HEK293 (cell line): ENCODE results near the gene CEPT1.

Source experiments
- CTCF ChIA-PET: fragments of 350-600 bp; formaldehyde crosslinking; extraction: SDS; loops from one replicate; lab custom pipeline; 2021; ENCODE audit warnings: antibody characterized with exemption; lab: Yijun Ruan, JAX
- POLR2A ChIA-PET: fragments of 300-600 bp; formaldehyde crosslinking; extraction: SDS; loops from one replicate; lab custom pipeline; 2020; ENCODE audit warnings: antibody characterized with exemption, inconsistent platforms; lab: Yijun Ruan, JAX
- H3K27ac ChIP-seq: fragments of 200-500 bp; sonication (Bioruptor generic); 2 replicates; pipeline ENCODE4 v1.5.1; 2014; ENCODE audit warnings: low read depth, low read length, control low read depth, inconsistent platforms; ENCODE audit errors: extremely low read depth
- H3K36me3 ChIP-seq, 2 experiments: fragments of 200-500 bp in 1 of 2; sonication (Bioruptor generic) in 1 of 2; 1 replicate in 1 of 2; 2 replicates in 1 of 2; pipeline ENCODE4 v1.5.1; 2014 to 2017; ENCODE audit warnings: inconsistent platforms in 2 of 2, low read length in 2 of 2; ENCODE audit not compliant: control insufficient read depth in 2 of 2, insufficient read depth in 1 of 2
- H3K4me1 ChIP-seq: fragments of 200-500 bp; sonication (Bioruptor generic); 2 replicates; pipeline ENCODE4 v1.5.1; 2014; ENCODE audit warnings: mild to moderate bottlenecking, low read length, inconsistent platforms; ENCODE audit not compliant: control insufficient read depth, insufficient read depth
- H3K4me3 ChIP-seq: 2 replicates; pipeline ENCODE4 v1.5.1; 2011; ENCODE audit warnings: low read depth, mild to moderate bottlenecking, control low read depth, low read length, moderate library complexity
- H3K9me3 ChIP-seq: fragments of 200-500 bp; sonication (Bioruptor generic); 2 replicates; pipeline ENCODE4 v1.5.1; 2014; ENCODE audit warnings: low read depth, low read length, inconsistent platforms; ENCODE audit not compliant: control insufficient read depth, insufficient read depth
- FEZF1 ChIP-seq: fragments of 450-650 bp; formaldehyde crosslinking; IDR thresholded peaks from 2 replicates; pipeline ENCODE4 v1.5.1; 2016; ENCODE audit warnings: missing biosample characterization, missing genetic modification characterization
- IKZF3 ChIP-seq: fragments of 450-650 bp; IDR thresholded peaks from 2 replicates; pipeline ENCODE4 v1.5.0; 2018; ENCODE audit warnings: missing biosample characterization, mild to moderate bottlenecking, missing genetic modification characterization, moderate library complexity
- OVOL3 ChIP-seq: fragments of 450-650 bp; formaldehyde crosslinking; IDR thresholded peaks from 2 replicates; pipeline ENCODE4 v1.5.1; 2016; ENCODE audit warnings: missing biosample characterization, missing genetic modification characterization
- RBAK ChIP-seq: fragments of 450-650 bp; formaldehyde crosslinking; IDR thresholded peaks from 2 replicates; pipeline ENCODE4 v1.5.1; 2016; ENCODE audit warnings: missing biosample characterization, missing genetic modification characterization
- SCRT1 ChIP-seq: fragments of 450-650 bp; formaldehyde crosslinking; IDR thresholded peaks from 2 replicates; pipeline ENCODE4 v1.5.1; 2016; ENCODE audit warnings: missing biosample characterization, missing genetic modification characterization, borderline replicate concordance
- SP3 ChIP-seq: fragments of 450-650 bp; formaldehyde crosslinking; IDR thresholded peaks from 2 replicates; pipeline ENCODE4 v1.5.1; 2016; ENCODE audit warnings: missing biosample characterization, missing genetic modification characterization
- ZBTB7A ChIP-seq: fragments of 450-650 bp; formaldehyde crosslinking; IDR thresholded peaks from 2 replicates; pipeline ENCODE4 v1.5.1; 2016; ENCODE audit warnings: low read depth, missing biosample characterization, missing genetic modification characterization
- ZEB2 ChIP-seq: fragments of 450-650 bp; formaldehyde crosslinking; IDR thresholded peaks from 2 replicates; pipeline ENCODE4 v1.5.1; 2016; ENCODE audit warnings: missing biosample characterization, missing genetic modification characterization
- ZFP3 ChIP-seq: fragments of 450-650 bp; formaldehyde crosslinking; IDR thresholded peaks from 2 replicates; pipeline ENCODE4 v1.5.1; 2016; ENCODE audit warnings: low read depth, missing biosample characterization, missing genetic modification characterization
- ZNF133 ChIP-seq: fragments of 450-650 bp; formaldehyde crosslinking; IDR thresholded peaks from 2 replicates; pipeline ENCODE4 v1.5.1; 2016; ENCODE audit warnings: missing biosample characterization, missing genetic modification characterization
- ZNF211 ChIP-seq: fragments of 450-650 bp; formaldehyde crosslinking; IDR thresholded peaks from 2 replicates; pipeline ENCODE4 v1.5.1; 2016; ENCODE audit warnings: low read depth, missing biosample characterization, missing genetic modification characterization
- ZNF221 ChIP-seq: fragments of 450-650 bp; formaldehyde crosslinking; IDR thresholded peaks from 2 replicates; pipeline ENCODE4 v1.5.1; 2017; ENCODE audit warnings: missing biosample characterization, missing genetic modification characterization, borderline replicate concordance
- ZNF335 ChIP-seq: fragments of 450-650 bp; formaldehyde crosslinking; conservative IDR thresholded peaks from 2 replicates; pipeline ENCODE4 v1.5.1; 2016; ENCODE audit warnings: missing biosample characterization, missing genetic modification characterization
- ZNF521 ChIP-seq: fragments of 450-650 bp; formaldehyde crosslinking; IDR thresholded peaks from 2 replicates; pipeline ENCODE4 v1.5.1; 2017; ENCODE audit warnings: missing biosample characterization, mild to moderate bottlenecking, missing genetic modification characterization
- ZNF677 ChIP-seq: fragments of 450-650 bp; IDR thresholded peaks from 2 replicates; pipeline ENCODE4 v1.5.0; 2018; ENCODE audit warnings: missing biosample characterization, mild to moderate bottlenecking, missing genetic modification characterization, moderate library complexity
- ZNF776 ChIP-seq: fragments of 450-650 bp; formaldehyde crosslinking; IDR thresholded peaks from 2 replicates; pipeline ENCODE4 v1.5.0; 2017; ENCODE audit warnings: missing biosample characterization, missing genetic modification characterization, borderline replicate concordance
- TF ChIP-seq, protein P1 (sequence below): fragments of 450-650 bp; formaldehyde crosslinking; IDR thresholded peaks from 2 replicates; pipeline ENCODE4 v1.5.1; 2016; ENCODE audit warnings: missing biosample characterization, missing genetic modification characterization
- TF ChIP-seq, protein P2 (sequence below): fragments of 450-650 bp; formaldehyde crosslinking; IDR thresholded peaks from 2 replicates; pipeline ENCODE4 v1.5.1; 2016; ENCODE audit warnings: missing biosample characterization, missing genetic modification characterization
- TF ChIP-seq, protein P3 (sequence below): fragments of 450-650 bp; formaldehyde crosslinking; IDR thresholded peaks from 2 replicates; pipeline ENCODE4 v1.5.1; 2016; ENCODE audit warnings: missing biosample characterization, missing genetic modification characterization

The CEPT1 gene

DNA sequence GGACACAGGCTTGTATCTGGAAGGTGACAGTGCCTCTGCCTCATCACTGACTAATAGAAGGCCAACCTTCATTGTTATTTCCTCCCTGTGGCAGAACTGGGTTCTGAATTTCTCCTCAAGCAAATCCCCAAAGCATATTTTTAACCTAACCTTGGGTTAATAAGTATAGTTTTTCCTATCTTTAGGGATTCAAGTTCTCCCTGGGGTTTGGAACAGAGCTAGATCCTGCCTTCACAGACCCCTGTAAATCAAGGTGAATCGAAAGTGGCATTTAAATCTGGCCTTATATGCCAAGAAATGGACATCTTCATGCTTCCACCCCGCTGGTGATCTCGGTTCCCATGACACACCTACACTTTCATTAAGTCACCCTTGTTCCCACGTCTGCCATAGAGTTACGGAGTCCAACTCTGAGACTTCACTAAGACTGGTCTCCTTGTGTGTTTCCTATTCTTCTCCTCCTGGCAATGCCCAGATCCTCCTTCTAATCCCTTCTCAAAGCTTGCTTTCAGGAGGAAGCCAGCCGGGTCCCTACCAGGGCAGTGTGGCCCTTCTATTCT, 83.2 kb downstream of the CEPT1 start:
- H3K4me3 ChIP-seq: no peak overlapping the region
- H3K9me3 ChIP-seq: no peaks in the 10 kb centered on the region
- TF ChIP-seq ZEB2 (no peak), SCRT1 (tag by site-specific recombination) (no peak), ZNF677 (no peak), OVOL3 (no peak), IKZF3 (tag by site-specific recombination) (no peak), ZNF335 (tag by site-specific recombination) (no peak), FEZF1 (tag by site-specific recombination) (no peak), ZFP3 (tag by site-specific recombination) (no peak), ZBTB7A (tag by site-specific recombination) (no peak), ZNF776 (tag by site-specific recombination) (no peak), ZNF133 (tag by site-specific recombination) (no peak), RBAK (tag by site-specific recombination) (no peak), SP3 (tag by site-specific recombination) (no peak), ZNF211 (no peak), ZNF221 (tag by site-specific recombination) (no peak)
- TF ChIP-seq, protein P1, sequence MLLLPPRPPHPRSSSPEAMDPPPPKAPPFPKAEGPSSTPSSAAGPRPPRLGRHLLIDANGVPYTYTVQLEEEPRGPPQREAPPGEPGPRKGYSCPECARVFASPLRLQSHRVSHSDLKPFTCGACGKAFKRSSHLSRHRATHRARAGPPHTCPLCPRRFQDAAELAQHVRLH (tag by site-specific recombination): no peak
- TF ChIP-seq, protein P2, sequence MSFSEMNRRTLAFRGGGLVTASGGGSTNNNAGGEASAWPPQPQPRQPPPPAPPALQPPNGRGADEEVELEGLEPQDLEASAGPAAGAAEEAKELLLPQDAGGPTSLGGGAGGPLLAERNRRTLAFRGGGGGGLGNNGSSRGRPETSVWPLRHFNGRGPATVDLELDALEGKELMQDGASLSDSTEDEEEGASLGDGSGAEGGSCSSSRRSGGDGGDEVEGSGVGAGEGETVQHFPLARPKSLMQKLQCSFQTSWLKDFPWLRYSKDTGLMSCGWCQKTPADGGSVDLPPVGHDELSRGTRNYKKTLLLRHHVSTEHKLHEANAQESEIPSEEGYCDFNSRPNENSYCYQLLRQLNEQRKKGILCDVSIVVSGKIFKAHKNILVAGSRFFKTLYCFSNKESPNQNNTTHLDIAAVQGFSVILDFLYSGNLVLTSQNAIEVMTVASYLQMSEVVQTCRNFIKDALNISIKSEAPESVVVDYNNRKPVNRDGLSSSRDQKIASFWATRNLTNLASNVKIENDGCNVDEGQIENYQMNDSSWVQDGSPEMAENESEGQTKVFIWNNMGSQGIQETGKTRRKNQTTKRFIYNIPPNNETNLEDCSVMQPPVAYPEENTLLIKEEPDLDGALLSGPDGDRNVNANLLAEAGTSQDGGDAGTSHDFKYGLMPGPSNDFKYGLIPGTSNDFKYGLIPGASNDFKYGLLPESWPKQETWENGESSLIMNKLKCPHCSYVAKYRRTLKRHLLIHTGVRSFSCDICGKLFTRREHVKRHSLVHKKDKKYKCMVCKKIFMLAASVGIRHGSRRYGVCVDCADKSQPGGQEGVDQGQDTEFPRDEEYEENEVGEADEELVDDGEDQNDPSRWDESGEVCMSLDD (tag by site-specific recombination): no peak
- H3K36me3 ChIP-seq: no peaks in the 10 kb centered on the region
- no peak overlapping the region for H3K27ac ChIP-seq
- POLR2A ChIA-PET: no interaction called here
- H3K4me1 ChIP-seq: no peaks in the 10 kb centered on the region
- CTCF ChIA-PET: interaction anchor here (0.7 to 7.0 kb wide), 31 partner anchors 9 to 549 kb away, joined by 3 to 115 read pairs (median 4); no protein-coding TSS in a partner anchor

DNA sequence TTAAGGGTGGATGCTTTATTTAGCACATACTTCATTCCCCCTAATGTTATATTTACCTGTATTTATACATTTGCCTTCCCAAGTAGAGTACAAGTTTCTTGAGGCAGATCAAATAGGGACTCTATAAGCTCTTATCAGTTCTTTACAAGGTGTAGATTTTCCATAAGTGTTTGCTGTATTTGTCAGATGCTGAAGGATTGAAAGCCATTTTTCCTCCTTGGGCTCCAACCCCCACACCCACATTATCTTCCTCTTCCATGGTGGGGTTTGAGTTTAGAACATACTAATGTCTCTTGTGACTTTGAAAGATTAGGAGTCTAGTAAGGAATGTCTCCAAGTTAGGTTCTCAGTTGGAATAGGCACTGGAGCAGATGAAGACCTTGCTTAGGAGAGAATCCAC, 85.1 kb downstream of the CEPT1 start:
- no peak overlapping the region for H3K4me3 ChIP-seq
- no peaks in the 10 kb centered on the region for H3K9me3 ChIP-seq
- ChIA-PET POLR2A (no interaction called here), CTCF (interaction anchor here (1.2 kb wide), 1 partner anchor 175 kb away, joined by 8 read pairs; no protein-coding TSS in a partner anchor)
- no peaks in the 10 kb centered on the region for H3K4me1 ChIP-seq
- no peak overlapping the region for H3K27ac ChIP-seq
- H3K36me3 ChIP-seq: no peaks in the 10 kb centered on the region
- TF ChIP-seq ZNF521 (tag by site-specific recombination): no peak
- TF ChIP-seq, protein P3, sequence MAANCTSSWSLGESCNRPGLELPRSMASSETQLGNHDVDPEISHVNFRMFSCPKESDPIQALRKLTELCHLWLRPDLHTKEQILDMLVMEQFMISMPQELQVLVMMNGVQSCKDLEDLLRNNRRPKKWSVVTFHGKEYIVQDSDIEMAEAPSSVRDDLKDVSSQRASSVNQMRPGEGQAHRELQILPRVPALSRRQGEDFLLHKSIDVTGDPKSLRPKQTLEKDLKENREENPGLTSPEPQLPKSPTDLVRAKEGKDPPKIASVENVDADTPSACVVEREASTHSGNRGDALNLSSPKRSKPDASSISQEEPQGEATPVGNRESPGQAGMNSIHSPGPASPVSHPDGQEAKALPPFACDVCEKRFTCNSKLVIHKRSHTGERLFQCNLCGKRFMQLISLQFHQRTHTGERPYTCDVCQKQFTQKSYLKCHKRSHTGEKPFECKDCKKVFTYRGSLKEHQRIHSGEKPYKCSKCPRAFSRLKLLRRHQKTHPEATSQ (tag by site-specific recombination): no peak
- TF ChIP-seq, all 188 proteins: peak for 0
